GM12878 (cell line): ENCODE results near the gene CDH18. TPM values are rescaled to one million over a fixed set of nuclear protein-coding genes. Genes with fewer than 3 reads are reported as not detected.

ENCODE experiments used
- ATAC-seq: fragments of 200-7000 bp; cut with Tn5 transposase; 3 replicates; pipeline ENCODE4 v1.9.1; 2020; ENCODE audit warnings: mild to moderate bottlenecking, moderate library complexity
- BruUV-seq: library from RNA; stranded (reverse); fragments of 400-500 nt; replicated peaks from 2 replicates; lab custom pipeline; 2021; lab: Mats Ljungman, UMichigan
- CTCF ChIA-PET: fragments of 300-600 bp; sonication (Branson Sonifier 250); formaldehyde crosslinking; extraction: SDS; loops from one replicate; lab custom pipeline; 2021; ENCODE audit warnings: inconsistent platforms; lab: Yijun Ruan, JAX
- POLR2A ChIA-PET: fragments of 350-600 bp; formaldehyde crosslinking; extraction: SDS; loops from one replicate; lab custom pipeline; 2021; ENCODE audit warnings: inconsistent platforms; lab: Charles Lee
- RAD21 ChIA-PET: fragments of 300-600 bp; sonication (Branson Sonifier 250); formaldehyde crosslinking; loops from one replicate; lab custom pipeline; 2023; ENCODE audit warnings: antibody characterized with exemption; ENCODE audit not compliant: unreplicated experiment; lab: Charles Lee
- SMC1A ChIA-PET: fragments of 300-600 bp; sonication (Branson Sonifier 250); formaldehyde crosslinking; loops from one replicate; lab custom pipeline; 2023; ENCODE audit not compliant: unreplicated experiment, uncharacterized antibody; lab: Charles Lee
- DNase-seq: peaks from one replicate; pipeline ENCODE4 v3.0.0-alpha.2; 2011; ENCODE audit warnings: low read depth, low spot score
- FAIRE-seq: peaks from 3 replicates; lab custom pipeline; 2011; peaks lifted over from hg19 to GRCh38; lab: Jason Lieb, UNC
- H2AFZ ChIP-seq: 2 replicates; pipeline ENCODE4 v1.6.0; 2011; ENCODE audit warnings: low read depth, low read length, control low read depth; ENCODE audit not compliant: control insufficient read depth
- H3K27ac ChIP-seq: 2 replicates; pipeline ENCODE4 v1.5.1; 2011; ENCODE audit warnings: control low read depth; ENCODE audit not compliant: control insufficient read depth, insufficient read depth
- H3K27me3 ChIP-seq, 2 experiments: replicated peaks in 1 of 2; 2 replicates each; pipeline versions ENCODE4 v1.6.0 to v1.6.1; 2011; ENCODE audit warnings: low read length in 1 of 2; ENCODE audit not compliant: control insufficient read depth in 2 of 2, insufficient read depth in 2 of 2
- H3K36me3 ChIP-seq, 2 experiments: 2 replicates each; pipeline ENCODE4 v1.5.1; 2011; ENCODE audit warnings: low read length in 1 of 2; ENCODE audit not compliant: control insufficient read depth in 2 of 2, insufficient read depth in 2 of 2
- H3K4me1 ChIP-seq: 2 replicates; pipeline ENCODE4 v1.6.1; 2011; ENCODE audit warnings: mild to moderate bottlenecking, low read length, moderate library complexity, mixed read lengths; ENCODE audit not compliant: control insufficient read depth, insufficient read depth
- H3K4me2 ChIP-seq: 2 replicates; pipeline ENCODE4 v1.6.0; 2011; ENCODE audit warnings: control low read depth; ENCODE audit not compliant: control insufficient read depth, insufficient read depth
- H3K4me3 ChIP-seq: fragments of 200-600 bp; sonication (generic); 2 replicates; pipeline ENCODE4 v1.5.1; 2016
- H3K79me2 ChIP-seq: 2 replicates; pipeline ENCODE4 v1.6.0; 2011; ENCODE audit warnings: low read length; ENCODE audit not compliant: control insufficient read depth, insufficient read depth
- H3K9ac ChIP-seq: 2 replicates; pipeline ENCODE4 v1.8.0; 2011; ENCODE audit warnings: low read length, control low read depth, mixed read lengths; ENCODE audit not compliant: control insufficient read depth, insufficient read depth
- H3K9me3 ChIP-seq: replicated peaks from 3 replicates; pipeline ENCODE4 v1.5.1; 2011; ENCODE audit warnings: mild to moderate bottlenecking, low read length; ENCODE audit not compliant: control insufficient read depth, insufficient read depth
- H4K20me1 ChIP-seq: 2 replicates; pipeline ENCODE4 v1.6.0; 2011; ENCODE audit not compliant: control insufficient read depth, insufficient read depth
- CEBPB ChIP-seq, 2 experiments: fragments of 150-350 bp in 1 of 2; IDR thresholded peaks; 2 replicates each; pipeline ENCODE4 v1.6.1; 2012 to 2014; ENCODE audit warnings: low read depth in 2 of 2, low read length in 2 of 2, borderline replicate concordance in 1 of 2, inconsistent platforms in 1 of 2
- EP300 ChIP-seq, 2 experiments: fragments of 150-350 bp in 1 of 2; IDR thresholded peaks; 2 replicates each; pipeline ENCODE4 v1.6.1; 2011 to 2012; ENCODE audit warnings: low read depth in 2 of 2, low read length in 2 of 2, borderline replicate concordance in 1 of 2, improper control_type of control experiment in 1 of 2, inconsistent platforms in 1 of 2; ENCODE audit not compliant: control insufficient read depth in 1 of 2
- GABPA ChIP-seq: IDR thresholded peaks from 2 replicates; pipeline ENCODE4 v1.6.1; 2014; ENCODE audit warnings: antibody characterized with exemption, low read depth, mild to moderate bottlenecking, inconsistent platforms
- MTA2 ChIP-seq: fragments of 450-650 bp; IDR thresholded peaks from 2 replicates; pipeline ENCODE4 v1.6.1; 2016; ENCODE audit warnings: low read depth, mild to moderate bottlenecking, moderate library complexity
- NFXL1 ChIP-seq: fragments of 450-650 bp; IDR thresholded peaks from 2 replicates; pipeline ENCODE4 v1.6.1; 2017; ENCODE audit warnings: antibody characterized with exemption, mild to moderate bottlenecking, borderline replicate concordance
- POLR2AphosphoS2 ChIP-seq: IDR thresholded peaks from 2 replicates; pipeline ENCODE4 v1.6.1; 2011; ENCODE audit warnings: low read depth, mild to moderate bottlenecking, low read length, improper control_type of control experiment, moderate library complexity
- ZBED1 ChIP-seq: IDR thresholded peaks from 2 replicates; pipeline ENCODE4 v1.6.1; 2016; ENCODE audit warnings: borderline replicate concordance
- ZZZ3 ChIP-seq: IDR thresholded peaks from 2 replicates; pipeline ENCODE4 v1.6.1; 2011; ENCODE audit warnings: low read depth; ENCODE audit not compliant: control insufficient read depth, insufficient read length
- WGBS: methylation state at CpG from one replicate; pipeline ENCODE4 v1.1.6; 2016; ENCODE audit warnings: low lambda C conversion rate; ENCODE audit not compliant: insufficient replicate concordance, insufficient coverage; ENCODE audit errors: missing lambda C conversion rate; 5-methylcytosine and 5-hydroxymethylcytosine counted together
- in situ Hi-C: fragments of 300-500 bp; cut with MboI; formaldehyde crosslinking; loops from 9 replicates; pipeline ENCODE4 v1.14.3; 2018; ENCODE audit warnings: mixed read lengths
- intact Hi-C: fragments of 100-400 bp; cut with micrococcal nuclease; formaldehyde crosslinking; loops from one replicate; pipeline ENCODE4 v1.14.2; 2022; ENCODE audit not compliant: unreplicated experiment
- polyA plus RNA-seq, 11 experiments: library from polyadenylated mRNA; depleted of rRNA in 4 of 11; unstranded in 6 of 11; stranded (reverse) in 5 of 11; fragments of >200 nt; fragmentation: Nextera tagmentation in 4 of 11; fragmentation: Illumina TruSeq in 1 of 11; extraction: Ambion mirVana in 4 of 11; extraction: Trizol in 1 of 11; gene quantifications; 1 replicate in 1 of 11; 2 replicates in 10 of 11; pipeline versions ENCODE4 v1.2.1 to v1.2.3, GENCODE V29; 2011 to 2016; ENCODE audit warnings: inconsistent platforms in 2 of 11, missing spikeins in 2 of 11, low read depth in 1 of 11
- total RNA-seq, 4 experiments: library from RNA; depleted of rRNA in 3 of 4; stranded (reverse); fragments of >200 nt in 3 of 4; fragmentation: Illumina TruSeq in 1 of 4; extraction: Trizol in 1 of 4; gene quantifications; 2 replicates each; pipeline versions ENCODE4 v1.2.1 to v1.2.3, GENCODE V29; 2013 to 2021
- TF ChIP-seq, protein P1 (sequence below): fragments of 450-650 bp; IDR thresholded peaks from 2 replicates; pipeline ENCODE4 v1.6.1; 2017; ENCODE audit warnings: low read depth, mild to moderate bottlenecking, moderate library complexity
- TF ChIP-seq, protein P2 (sequence below): fragments of 450-650 bp; IDR thresholded peaks from 2 replicates; pipeline ENCODE4 v1.6.1; 2018; ENCODE audit warnings: mild to moderate bottlenecking, low read depth, moderate library complexity; ENCODE audit not compliant: partially characterized antibody
- TF ChIP-seq, protein P3 (sequence below): fragments of 450-650 bp; IDR thresholded peaks from 2 replicates; pipeline ENCODE4 v1.6.1; 2016; ENCODE audit warnings: mild to moderate bottlenecking

Gene CDH18
- total and polyA plus RNA-seq, 10 of the 15 experiments (the other 5 are each of a cell fraction or from before 2014, with no cell fraction given), result 0.41 TPM; not detected in 9

DNA sequence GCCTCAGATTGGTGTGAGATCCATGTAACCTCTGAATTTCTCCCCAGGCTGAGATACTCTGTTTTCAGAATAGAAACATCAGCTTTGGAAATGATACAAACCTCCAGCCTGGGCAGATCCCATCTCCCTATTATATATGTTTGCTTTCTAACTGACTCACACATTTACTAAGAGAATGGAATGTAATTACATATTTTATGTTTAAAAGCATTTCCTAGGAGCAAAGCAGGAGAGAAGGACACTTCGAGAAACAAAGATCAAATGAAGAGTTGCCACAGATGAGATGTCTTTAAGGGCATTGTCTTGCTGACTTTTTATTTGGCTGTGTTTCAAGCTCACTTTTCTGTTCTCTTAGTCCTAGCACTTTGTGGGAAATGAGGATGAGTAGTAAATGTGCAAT lies 96.3 kb downstream of the CDH18 start (continued):
- TF ChIP-seq, protein P1, sequence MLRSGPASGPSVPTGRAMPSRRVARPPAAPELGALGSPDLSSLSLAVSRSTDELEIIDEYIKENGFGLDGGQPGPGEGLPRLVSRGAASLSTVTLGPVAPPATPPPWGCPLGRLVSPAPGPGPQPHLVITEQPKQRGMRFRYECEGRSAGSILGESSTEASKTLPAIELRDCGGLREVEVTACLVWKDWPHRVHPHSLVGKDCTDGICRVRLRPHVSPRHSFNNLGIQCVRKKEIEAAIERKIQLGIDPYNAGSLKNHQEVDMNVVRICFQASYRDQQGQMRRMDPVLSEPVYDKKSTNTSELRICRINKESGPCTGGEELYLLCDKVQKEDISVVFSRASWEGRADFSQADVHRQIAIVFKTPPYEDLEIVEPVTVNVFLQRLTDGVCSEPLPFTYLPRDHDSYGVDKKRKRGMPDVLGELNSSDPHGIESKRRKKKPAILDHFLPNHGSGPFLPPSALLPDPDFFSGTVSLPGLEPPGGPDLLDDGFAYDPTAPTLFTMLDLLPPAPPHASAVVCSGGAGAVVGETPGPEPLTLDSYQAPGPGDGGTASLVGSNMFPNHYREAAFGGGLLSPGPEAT, result no peak

DNA sequence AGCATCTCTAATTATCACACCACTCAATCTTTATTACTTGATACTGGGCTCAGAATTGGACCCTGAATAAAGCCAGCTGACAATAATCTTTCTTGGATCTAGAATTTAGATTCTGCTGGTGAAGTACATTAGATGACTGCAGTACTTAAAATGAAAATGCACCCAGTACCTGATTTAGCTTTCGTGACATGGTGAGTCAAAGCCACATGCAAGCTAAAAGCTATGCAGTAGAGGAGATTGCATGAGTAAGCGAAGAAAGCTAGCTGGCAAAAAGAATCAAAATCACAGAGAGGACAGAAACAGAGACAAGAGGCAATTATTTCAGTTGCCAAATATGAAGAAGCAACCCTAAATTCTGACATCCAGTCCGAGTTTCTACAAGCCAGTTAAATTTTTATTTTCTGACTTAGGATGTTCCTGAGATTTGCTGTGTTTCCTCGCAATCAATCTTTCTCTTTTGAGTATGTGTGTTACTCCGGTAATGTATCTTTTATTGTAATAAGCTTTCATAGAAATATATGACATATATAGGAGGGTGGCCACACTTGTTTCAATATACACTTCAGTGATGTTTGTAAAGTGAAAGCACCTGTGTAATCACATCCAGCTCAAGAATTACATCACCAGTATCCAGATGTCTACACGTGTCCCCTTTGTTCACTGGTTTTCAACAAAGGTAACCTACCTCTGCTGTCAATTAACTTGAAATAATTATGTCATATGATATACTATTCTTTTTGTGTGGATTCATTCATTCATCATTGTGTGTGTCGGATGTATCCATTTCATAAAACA lies 101.7 kb downstream of the CDH18 start:
- H2AFZ ChIP-seq, result no peak overlapping the region
- no TSS peak for BruUV-seq
- no peaks in the 10 kb centered on the region for H3K27me3 ChIP-seq
- ChIA-PET SMC1A (no interaction called here), RAD21 (no interaction called here), POLR2A (no interaction called here), CTCF (no interaction called here)
- no peak for FAIRE-seq
- H3K27ac ChIP-seq, result no peak overlapping the region
- no peak for DNase-seq
- in situ Hi-C loops (no loop called here), intact Hi-C loops (no loop called here)
- H3K4me1 ChIP-seq, result no peaks in the 10 kb centered on the region
- WGBS, result 36% methylated on average over 7 of the region's 7 CpGs
- H3K36me3 ChIP-seq, result no peaks in the 10 kb centered on the region
- H3K4me2 ChIP-seq, result no peak overlapping the region
- H3K4me3 ChIP-seq, result no peak overlapping the region
- no peaks in the 10 kb centered on the region for H4K20me1 ChIP-seq
- no peak overlapping the region for H3K9ac ChIP-seq
- H3K9me3 ChIP-seq, result no peaks in the 10 kb centered on the region
- ATAC-seq, result no peak
- H3K79me2 ChIP-seq, result no peaks in the 10 kb centered on the region
- TF ChIP-seq CEBPB (IDR thresholded peaks at IDR 0.05; ENCODE audit: borderline replicate concordance in 1 of 2, low read depth in 2 of 2, low read length in 2 of 2) (no peak), ZZZ3 (no peak), NFXL1 (no peak), POLR2AphosphoS2 (no peak), MTA2 (no peak), EP300 (IDR thresholded peaks at IDR 0.05; ENCODE audit: borderline replicate concordance in 1 of 2, control insufficient read depth in 1 of 2, low read depth in 2 of 2, low read length in 2 of 2) (no peak), GABPA (no peak), ZBED1 (no peak)
- TF ChIP-seq, protein P2, sequence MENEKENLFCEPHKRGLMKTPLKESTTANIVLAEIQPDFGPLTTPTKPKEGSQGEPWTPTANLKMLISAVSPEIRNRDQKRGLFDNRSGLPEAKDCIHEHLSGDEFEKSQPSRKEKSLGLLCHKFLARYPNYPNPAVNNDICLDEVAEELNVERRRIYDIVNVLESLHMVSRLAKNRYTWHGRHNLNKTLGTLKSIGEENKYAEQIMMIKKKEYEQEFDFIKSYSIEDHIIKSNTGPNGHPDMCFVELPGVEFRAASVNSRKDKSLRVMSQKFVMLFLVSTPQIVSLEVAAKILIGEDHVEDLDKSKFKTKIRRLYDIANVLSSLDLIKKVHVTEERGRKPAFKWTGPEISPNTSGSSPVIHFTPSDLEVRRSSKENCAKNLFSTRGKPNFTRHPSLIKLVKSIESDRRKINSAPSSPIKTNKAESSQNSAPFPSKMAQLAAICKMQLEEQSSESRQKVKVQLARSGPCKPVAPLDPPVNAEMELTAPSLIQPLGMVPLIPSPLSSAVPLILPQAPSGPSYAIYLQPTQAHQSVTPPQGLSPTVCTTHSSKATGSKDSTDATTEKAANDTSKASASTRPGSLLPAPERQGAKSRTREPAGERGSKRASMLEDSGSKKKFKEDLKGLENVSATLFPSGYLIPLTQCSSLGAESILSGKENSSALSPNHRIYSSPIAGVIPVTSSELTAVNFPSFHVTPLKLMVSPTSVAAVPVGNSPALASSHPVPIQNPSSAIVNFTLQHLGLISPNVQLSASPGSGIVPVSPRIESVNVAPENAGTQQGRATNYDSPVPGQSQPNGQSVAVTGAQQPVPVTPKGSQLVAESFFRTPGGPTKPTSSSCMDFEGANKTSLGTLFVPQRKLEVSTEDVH, result no peak
- TF ChIP-seq, protein P3, sequence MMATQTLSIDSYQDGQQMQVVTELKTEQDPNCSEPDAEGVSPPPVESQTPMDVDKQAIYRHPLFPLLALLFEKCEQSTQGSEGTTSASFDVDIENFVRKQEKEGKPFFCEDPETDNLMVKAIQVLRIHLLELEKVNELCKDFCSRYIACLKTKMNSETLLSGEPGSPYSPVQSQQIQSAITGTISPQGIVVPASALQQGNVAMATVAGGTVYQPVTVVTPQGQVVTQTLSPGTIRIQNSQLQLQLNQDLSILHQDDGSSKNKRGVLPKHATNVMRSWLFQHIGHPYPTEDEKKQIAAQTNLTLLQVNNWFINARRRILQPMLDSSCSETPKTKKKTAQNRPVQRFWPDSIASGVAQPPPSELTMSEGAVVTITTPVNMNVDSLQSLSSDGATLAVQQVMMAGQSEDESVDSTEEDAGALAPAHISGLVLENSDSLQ, result no peak
